Measurements from ENCODE around the gene XCR1.

DNA sequence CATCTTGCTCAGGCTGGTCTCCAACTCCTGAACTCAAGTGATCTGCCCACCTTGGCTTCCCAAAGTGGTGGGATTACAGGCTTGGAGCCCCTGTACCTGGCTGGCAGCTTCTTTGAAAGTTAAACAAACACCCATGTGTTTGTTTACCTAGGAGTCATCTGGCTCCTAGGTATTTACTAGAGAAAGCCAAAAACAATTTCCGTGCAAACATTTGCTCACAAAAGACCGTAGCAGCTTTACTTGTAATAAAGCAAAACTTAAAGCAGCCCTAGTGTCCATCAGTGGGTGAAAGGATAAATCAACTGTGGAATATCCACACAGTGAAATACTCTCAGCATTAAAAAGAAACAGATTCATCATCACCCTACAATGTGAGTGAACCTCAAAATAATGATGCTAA is 29.4 kb upstream of the XCR1 start:
- TF ChIP-seq, protein P1, sequence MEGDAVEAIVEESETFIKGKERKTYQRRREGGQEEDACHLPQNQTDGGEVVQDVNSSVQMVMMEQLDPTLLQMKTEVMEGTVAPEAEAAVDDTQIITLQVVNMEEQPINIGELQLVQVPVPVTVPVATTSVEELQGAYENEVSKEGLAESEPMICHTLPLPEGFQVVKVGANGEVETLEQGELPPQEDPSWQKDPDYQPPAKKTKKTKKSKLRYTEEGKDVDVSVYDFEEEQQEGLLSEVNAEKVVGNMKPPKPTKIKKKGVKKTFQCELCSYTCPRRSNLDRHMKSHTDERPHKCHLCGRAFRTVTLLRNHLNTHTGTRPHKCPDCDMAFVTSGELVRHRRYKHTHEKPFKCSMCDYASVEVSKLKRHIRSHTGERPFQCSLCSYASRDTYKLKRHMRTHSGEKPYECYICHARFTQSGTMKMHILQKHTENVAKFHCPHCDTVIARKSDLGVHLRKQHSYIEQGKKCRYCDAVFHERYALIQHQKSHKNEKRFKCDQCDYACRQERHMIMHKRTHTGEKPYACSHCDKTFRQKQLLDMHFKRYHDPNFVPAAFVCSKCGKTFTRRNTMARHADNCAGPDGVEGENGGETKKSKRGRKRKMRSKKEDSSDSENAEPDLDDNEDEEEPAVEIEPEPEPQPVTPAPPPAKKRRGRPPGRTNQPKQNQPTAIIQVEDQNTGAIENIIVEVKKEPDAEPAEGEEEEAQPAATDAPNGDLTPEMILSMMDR (IDR thresholded peaks at IDR 0.05) = no peak
- no peak for TF ChIP-seq POLR2A (IDR thresholded peaks at IDR 0.05)
